IMR-90 (cell line): ENCODE results near the gene DBNDD1. TPM values are rescaled to one million over a fixed set of nuclear protein-coding genes. Genes with fewer than 3 reads are reported as not detected.

ENCODE experiments used
- ATAC-seq: fragments of 200-7000 bp; cut with Tn5 transposase; 2 replicates; pipeline ENCODE4 v1.9.1; 2020; ENCODE audit warnings: low read depth, mild to moderate bottlenecking, moderate library complexity
- BruUV-seq: library from RNA; stranded (reverse); fragments of 400-500 nt; replicated peaks from 2 replicates; lab custom pipeline; 2021; lab: Mats Ljungman, UMichigan
- CTCF ChIA-PET: fragments of 300-600 bp; formaldehyde crosslinking; extraction: SDS; loops from one replicate; lab custom pipeline; 2021; ENCODE audit warnings: antibody characterized with exemption; lab: Yijun Ruan, JAX
- POLR2A ChIA-PET: fragments of 300-600 bp; sonication (Branson Sonifier 250); formaldehyde crosslinking; loops from one replicate; lab custom pipeline; 2022; ENCODE audit warnings: antibody characterized with exemption; ENCODE audit not compliant: unreplicated experiment; lab: Charles Lee
- DNase-seq: peaks from one replicate; pipeline ENCODE4 v3.0.0; 2013
- H2AFZ ChIP-seq: replicated peaks from 2 replicates; pipeline ENCODE3; 2013; ENCODE audit warnings: low read length, mild to moderate bottlenecking; ENCODE audit not compliant: poor library complexity
- H2AK5ac ChIP-seq: 2 replicates; pipeline ENCODE4 v1.6.1; 2013; ENCODE audit warnings: low read depth, low read length, inconsistent platforms
- H2AK9ac ChIP-seq: replicated peaks from 2 replicates; pipeline ENCODE3; 2013; ENCODE audit warnings: mild to moderate bottlenecking, low read depth, low read length, moderate library complexity; ENCODE audit not compliant: poor library complexity
- H2BK120ac ChIP-seq: 2 replicates; pipeline ENCODE4 v1.6.1; 2013; ENCODE audit warnings: low read depth, low read length, inconsistent platforms
- H2BK15ac ChIP-seq: 3 replicates; pipeline ENCODE4 v1.6.1; 2013; ENCODE audit warnings: low read depth, low read length, inconsistent platforms
- H2BK20ac ChIP-seq: 2 replicates; pipeline ENCODE4 v1.6.1; 2013; ENCODE audit warnings: low read depth, mild to moderate bottlenecking, inconsistent platforms, low read length, moderate library complexity
- H2BK5ac ChIP-seq: 2 replicates; pipeline ENCODE4 v1.6.1; 2013; ENCODE audit warnings: mild to moderate bottlenecking, low read depth, low read length, inconsistent platforms; ENCODE audit not compliant: poor library complexity, severe bottlenecking
- H3K14ac ChIP-seq: replicated peaks from 2 replicates; pipeline ENCODE4 v1.6.1; 2013; ENCODE audit warnings: low read depth, low read length, inconsistent platforms
- H3K18ac ChIP-seq: 2 replicates; pipeline ENCODE4 v1.6.1; 2013; ENCODE audit warnings: low read depth, low read length, control low read depth
- H3K23ac ChIP-seq: 2 replicates; pipeline ENCODE4 v1.6.1; 2013; ENCODE audit warnings: low read depth, low read length, inconsistent platforms
- H3K27ac ChIP-seq: 2 replicates; pipeline ENCODE4 v1.5.1; 2013; ENCODE audit warnings: mild to moderate bottlenecking, control low read depth, low read length; ENCODE audit not compliant: insufficient read depth
- H3K27me3 ChIP-seq: 2 replicates; pipeline ENCODE4 v1.6.1; 2013; ENCODE audit warnings: low read length; ENCODE audit not compliant: control insufficient read depth, insufficient read depth
- H3K36me3 ChIP-seq: 2 replicates; pipeline ENCODE4 v1.6.1; 2013; ENCODE audit warnings: low read length, mixed read lengths; ENCODE audit not compliant: control insufficient read depth, insufficient read depth
- H3K4ac ChIP-seq: 2 replicates; pipeline ENCODE4 v1.6.1; 2013; ENCODE audit warnings: low read depth, low read length, inconsistent platforms
- H3K4me1 ChIP-seq: 2 replicates; pipeline ENCODE4 v1.6.1; 2013; ENCODE audit warnings: low read length, mixed read lengths; ENCODE audit not compliant: control insufficient read depth, insufficient read depth
- H3K4me2 ChIP-seq: 2 replicates; pipeline ENCODE4 v1.6.1; 2013; ENCODE audit warnings: low read depth, mild to moderate bottlenecking, control low read depth, low read length, moderate library complexity
- H3K4me3 ChIP-seq: 2 replicates; pipeline ENCODE4 v1.5.1; 2013; ENCODE audit warnings: low read depth, mild to moderate bottlenecking, control low read depth, low read length, moderate library complexity; ENCODE audit not compliant: insufficient read depth
- H3K56ac ChIP-seq: 2 replicates; pipeline ENCODE4 v1.6.1; 2013; ENCODE audit warnings: low read length, inconsistent platforms; ENCODE audit not compliant: insufficient read depth; ENCODE audit errors: extremely low read depth
- H3K79me1 ChIP-seq, 2 experiments: 2 replicates each; pipeline ENCODE4 v1.6.1; 2013; ENCODE audit warnings: low read length in 2 of 2, inconsistent platforms in 1 of 2, low read depth in 1 of 2
- H3K9ac ChIP-seq: 2 replicates; pipeline ENCODE4 v1.6.1; 2013; ENCODE audit warnings: low read depth, low read length, control low read depth
- H3K9me1 ChIP-seq: 2 replicates; pipeline ENCODE4 v1.6.1; 2013; ENCODE audit warnings: low read length, inconsistent platforms; ENCODE audit not compliant: insufficient read depth
- H3K9me3 ChIP-seq: 2 replicates; pipeline ENCODE4 v1.6.1; 2013; ENCODE audit warnings: low read length; ENCODE audit not compliant: control insufficient read depth, insufficient read depth
- H4K20me1 ChIP-seq: 2 replicates; pipeline ENCODE4 v1.6.1; 2013; ENCODE audit warnings: low read length, inconsistent platforms; ENCODE audit not compliant: insufficient read depth
- H4K5ac ChIP-seq: 2 replicates; pipeline ENCODE4 v1.6.1; 2013; ENCODE audit warnings: mild to moderate bottlenecking, low read depth, low read length, control low read depth
- H4K8ac ChIP-seq, 2 experiments: 2 replicates each; pipeline ENCODE4 v1.6.1; 2013; ENCODE audit warnings: low read depth in 2 of 2, low read length in 2 of 2, control low read depth in 1 of 2, inconsistent platforms in 1 of 2
- H4K91ac ChIP-seq: 2 replicates; pipeline ENCODE4 v1.6.1; 2013; ENCODE audit warnings: low read depth, low read length, inconsistent platforms; ENCODE audit not compliant: insufficient read depth
- BHLHE40 ChIP-seq: fragments of 150-350 bp; IDR thresholded peaks from 2 replicates; pipeline ENCODE4 v1.6.1; 2016; ENCODE audit warnings: mild to moderate bottlenecking, low read depth, low read length
- CEBPB ChIP-seq: IDR thresholded peaks from 2 replicates; pipeline ENCODE4 v1.6.1; 2012; ENCODE audit warnings: low read depth, low read length, improper control_type of control experiment
- CHD1 ChIP-seq: IDR thresholded peaks from 2 replicates; pipeline ENCODE4 v1.6.1; 2012; ENCODE audit warnings: low read depth, low read length, improper control_type of control experiment
- FOS ChIP-seq: fragments of 150-350 bp; IDR thresholded peaks from 2 replicates; pipeline ENCODE4 v1.6.1; 2016; ENCODE audit warnings: low read depth, low read length
- MAFK ChIP-seq: IDR thresholded peaks from 2 replicates; pipeline ENCODE4 v1.6.1; 2012; ENCODE audit warnings: low read depth, low read length, improper control_type of control experiment
- MAZ ChIP-seq: IDR thresholded peaks from 2 replicates; pipeline ENCODE4 v1.6.1; 2012; ENCODE audit warnings: low read depth, mild to moderate bottlenecking, low read length, improper control_type of control experiment, moderate library complexity, borderline replicate concordance
- MXI1 ChIP-seq: IDR thresholded peaks from 2 replicates; pipeline ENCODE4 v1.6.1; 2012; ENCODE audit warnings: low read depth, mild to moderate bottlenecking, low read length, moderate library complexity, borderline replicate concordance
- NFE2L2 ChIP-seq: fragments of 150-350 bp; IDR thresholded peaks from 2 replicates; pipeline ENCODE4 v1.6.1; 2016; ENCODE audit warnings: low read depth, mild to moderate bottlenecking, low read length
- POLR2A ChIP-seq: IDR thresholded peaks from 2 replicates; pipeline ENCODE4 v1.6.1; 2012; ENCODE audit warnings: mild to moderate bottlenecking, low read depth, low read length
- RAD21 ChIP-seq: IDR thresholded peaks from 2 replicates; pipeline ENCODE4 v1.6.1; 2012; ENCODE audit warnings: low read length, improper control_type of control experiment
- RCOR1 ChIP-seq: IDR thresholded peaks from 2 replicates; pipeline ENCODE4 v1.6.1; 2012; ENCODE audit warnings: mild to moderate bottlenecking, low read length, improper control_type of control experiment; ENCODE audit not compliant: insufficient replicate concordance
- RFX5 ChIP-seq: IDR thresholded peaks from 2 replicates; pipeline ENCODE4 v1.8.0; 2012; ENCODE audit warnings: low read depth, mild to moderate bottlenecking, low read length, moderate library complexity
- SMC3 ChIP-seq: fragments of 150-350 bp; IDR thresholded peaks from 2 replicates; pipeline ENCODE4 v1.6.1; 2016; ENCODE audit warnings: low read depth, mild to moderate bottlenecking, antibody characterized with exemption, low read length, moderate library complexity
- WGBS, 2 experiments: methylation state at CpG; one replicate each; pipeline versions ENCODE4 v1.1.5 to v1.1.7; 2013; ENCODE audit warnings: missing lambda C conversion rate in 2 of 2; ENCODE audit not compliant: insufficient read length in 1 of 2; ENCODE audit errors: extremely low coverage in 2 of 2; 5-methylcytosine and 5-hydroxymethylcytosine counted together
- dilution Hi-C: fragments of 300-500 bp; cut with HindIII; formaldehyde crosslinking; loops from one replicate; pipeline ENCODE4 v1.14.3; 2018; ENCODE audit warnings: low sequenced_read_pairs; ENCODE audit not compliant: unreplicated experiment
- in situ Hi-C: fragments of 300-500 bp; cut with MboI; formaldehyde crosslinking; loops from 3 replicates; pipeline ENCODE4 v1.14.3; 2019; ENCODE audit warnings: low sequenced_read_pairs, inconsistent platforms, mixed read lengths
- intact Hi-C: fragments of 100-400 bp; cut with micrococcal nuclease; formaldehyde crosslinking; loops from 2 replicates; pipeline ENCODE4 v1.10.0; 2022
- polyA plus RNA-seq, 3 experiments: library from polyadenylated mRNA; depleted of rRNA; stranded (reverse); fragments of >200 nt; gene quantifications; 2 replicates each; pipeline ENCODE4 v1.2.3, GENCODE V29; 2012; ENCODE audit warnings: low replicate concordance in 1 of 3
- total RNA-seq: library from RNA; depleted of rRNA; stranded (reverse); fragments of >200 nt; gene quantifications from 2 replicates; pipeline ENCODE4 v1.2.3, GENCODE V29; 2012
- TF ChIP-seq, protein P1 (sequence below): fragments of 150-350 bp; IDR thresholded peaks from 2 replicates; pipeline ENCODE4 v1.6.1; 2017; ENCODE audit warnings: mild to moderate bottlenecking, antibody characterized with exemption, low read length, low read depth
- TF ChIP-seq, protein P2 (sequence below): conservative IDR thresholded peaks from 2 replicates; pipeline ENCODE4 v1.5.1; 2012; ENCODE audit warnings: mild to moderate bottlenecking, low read depth, low read length, improper control_type of control experiment
- TF ChIP-seq, protein P3 (sequence below): fragments of 150-350 bp; IDR thresholded peaks from 2 replicates; pipeline ENCODE4 v1.6.1; 2016; ENCODE audit warnings: low read depth, mild to moderate bottlenecking, low read length, moderate library complexity, borderline replicate concordance

Gene DBNDD1
- total and polyA plus RNA-seq, 2 of the 4 experiments (the other 2 are of a cell fraction), result 3.4 to 23.0 TPM

DNA sequence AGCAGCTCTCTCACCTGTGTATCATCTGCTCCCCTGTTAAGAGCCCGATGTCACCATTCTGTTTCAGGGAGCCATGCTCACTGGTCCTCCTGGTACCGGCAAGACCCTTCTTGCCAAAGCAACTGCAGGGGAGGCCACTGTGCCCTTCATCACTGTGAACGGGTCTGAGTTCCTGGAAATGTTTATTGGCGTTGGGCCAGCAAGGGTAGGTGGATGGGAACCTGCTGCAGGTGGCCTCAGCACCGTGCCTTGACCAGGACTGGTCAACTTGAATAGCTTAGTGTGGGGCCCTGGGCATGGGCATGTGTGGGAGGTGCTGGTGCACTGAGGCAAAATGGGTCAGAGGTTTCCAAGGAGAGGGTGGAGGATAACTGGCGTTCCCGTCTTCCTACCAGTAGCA, 28.5 kb downstream of the DBNDD1 start:
- no TSS peak for BruUV-seq
- WGBS, 2 experiments, result 97% methylated on average over 4 of the region's 7 CpGs; no CpG with 5 or more reads in 1 of the 2 experiments
- Histone ChIP-seq H4K91ac (no peak overlapping the region), H3K9ac (no peak overlapping the region), H2AK9ac (no peak overlapping the region), H4K20me1 (peaks cover 23% of the 10 kb centered on the region), H2BK20ac (no peak overlapping the region), H3K27ac (no peak overlapping the region), H3K4me2 (no peak overlapping the region), H2AFZ (peak overlapping the region; percentile 37), H3K23ac (no peak overlapping the region), H2BK5ac (no peak overlapping the region), H3K4me1 (no peaks in the 10 kb centered on the region), H3K4me3 (no peak overlapping the region), H3K4ac (no peak overlapping the region), H2BK120ac (no peak overlapping the region), H4K8ac (no peak overlapping the region), H3K14ac (no peak overlapping the region), H2AK5ac (no peak overlapping the region), H3K79me1 (peaks cover 5 to 10% of the 10 kb centered on the region in 2 experiments; a peak in 2 of 4 replicates), H3K27me3 (no peaks in the 10 kb centered on the region), H3K9me3 (peaks cover 18% of the 10 kb centered on the region), H3K18ac (no peak overlapping the region), H4K5ac (no peak overlapping the region), H3K56ac (no peak overlapping the region), H3K36me3 (peaks cover 63% of the 10 kb centered on the region), H3K9me1 (0 out of 2 replicates have a peak, but pooled peaks cover 3% of the 10 kb centered on the region), H2BK15ac (no peak overlapping the region)
- in situ Hi-C loops (no loop called here), dilution Hi-C loops (no loop called here), intact Hi-C loops (no loop called here)
- ChIA-PET POLR2A (no interaction called here), CTCF (no interaction called here)
- TF ChIP-seq MAFK (no peak), CHD1 (no peak), SMC3 (no peak), RCOR1 (no peak), FOS (no peak), POLR2A (no peak), MXI1 (no peak), CEBPB (no peak), BHLHE40 (no peak), NFE2L2 (no peak), MAZ (no peak), RAD21 (no peak), RFX5 (no peak)
- TF ChIP-seq, protein P1, sequence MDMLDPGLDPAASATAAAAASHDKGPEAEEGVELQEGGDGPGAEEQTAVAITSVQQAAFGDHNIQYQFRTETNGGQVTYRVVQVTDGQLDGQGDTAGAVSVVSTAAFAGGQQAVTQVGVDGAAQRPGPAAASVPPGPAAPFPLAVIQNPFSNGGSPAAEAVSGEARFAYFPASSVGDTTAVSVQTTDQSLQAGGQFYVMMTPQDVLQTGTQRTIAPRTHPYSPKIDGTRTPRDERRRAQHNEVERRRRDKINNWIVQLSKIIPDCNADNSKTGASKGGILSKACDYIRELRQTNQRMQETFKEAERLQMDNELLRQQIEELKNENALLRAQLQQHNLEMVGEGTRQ, result no peak
- TF ChIP-seq, protein P2, sequence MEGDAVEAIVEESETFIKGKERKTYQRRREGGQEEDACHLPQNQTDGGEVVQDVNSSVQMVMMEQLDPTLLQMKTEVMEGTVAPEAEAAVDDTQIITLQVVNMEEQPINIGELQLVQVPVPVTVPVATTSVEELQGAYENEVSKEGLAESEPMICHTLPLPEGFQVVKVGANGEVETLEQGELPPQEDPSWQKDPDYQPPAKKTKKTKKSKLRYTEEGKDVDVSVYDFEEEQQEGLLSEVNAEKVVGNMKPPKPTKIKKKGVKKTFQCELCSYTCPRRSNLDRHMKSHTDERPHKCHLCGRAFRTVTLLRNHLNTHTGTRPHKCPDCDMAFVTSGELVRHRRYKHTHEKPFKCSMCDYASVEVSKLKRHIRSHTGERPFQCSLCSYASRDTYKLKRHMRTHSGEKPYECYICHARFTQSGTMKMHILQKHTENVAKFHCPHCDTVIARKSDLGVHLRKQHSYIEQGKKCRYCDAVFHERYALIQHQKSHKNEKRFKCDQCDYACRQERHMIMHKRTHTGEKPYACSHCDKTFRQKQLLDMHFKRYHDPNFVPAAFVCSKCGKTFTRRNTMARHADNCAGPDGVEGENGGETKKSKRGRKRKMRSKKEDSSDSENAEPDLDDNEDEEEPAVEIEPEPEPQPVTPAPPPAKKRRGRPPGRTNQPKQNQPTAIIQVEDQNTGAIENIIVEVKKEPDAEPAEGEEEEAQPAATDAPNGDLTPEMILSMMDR, result no peak
- TF ChIP-seq, protein P3, sequence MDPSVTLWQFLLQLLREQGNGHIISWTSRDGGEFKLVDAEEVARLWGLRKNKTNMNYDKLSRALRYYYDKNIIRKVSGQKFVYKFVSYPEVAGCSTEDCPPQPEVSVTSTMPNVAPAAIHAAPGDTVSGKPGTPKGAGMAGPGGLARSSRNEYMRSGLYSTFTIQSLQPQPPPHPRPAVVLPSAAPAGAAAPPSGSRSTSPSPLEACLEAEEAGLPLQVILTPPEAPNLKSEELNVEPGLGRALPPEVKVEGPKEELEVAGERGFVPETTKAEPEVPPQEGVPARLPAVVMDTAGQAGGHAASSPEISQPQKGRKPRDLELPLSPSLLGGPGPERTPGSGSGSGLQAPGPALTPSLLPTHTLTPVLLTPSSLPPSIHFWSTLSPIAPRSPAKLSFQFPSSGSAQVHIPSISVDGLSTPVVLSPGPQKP, result no peak
- ATAC-seq, result no peak
- no peak for DNase-seq
